NT2/D1 (cell line): ENCODE measurements around the gene ECT2L.

Experiments used
- DNase-seq: peaks from one replicate; pipeline ENCODE4 v3.0.0-alpha.2; 2011; ENCODE audit warnings: low read depth, low spot score
- H3K27me3 ChIP-seq: 2 replicates; pipeline ENCODE4 v1.6.0; 2011; ENCODE audit warnings: mild to moderate bottlenecking; ENCODE audit not compliant: insufficient read length, insufficient read depth
- H3K36me3 ChIP-seq: 2 replicates; pipeline ENCODE4 v1.6.1; 2011; ENCODE audit warnings: mild to moderate bottlenecking, low read length, mixed read lengths; ENCODE audit not compliant: insufficient read depth, insufficient read length
- H3K4me1 ChIP-seq: 2 replicates; pipeline ENCODE4 v1.5.1; 2011; ENCODE audit not compliant: insufficient read depth, insufficient read length
- H3K4me3 ChIP-seq: 2 replicates; pipeline ENCODE4 v1.5.1; 2011; ENCODE audit warnings: low read depth; ENCODE audit not compliant: insufficient read length
- H3K9ac ChIP-seq: 2 replicates; pipeline ENCODE4 v1.6.0; 2011; ENCODE audit warnings: low read depth; ENCODE audit not compliant: insufficient read length
- H3K9me3 ChIP-seq: 2 replicates; pipeline ENCODE4 v1.5.1; 2011; ENCODE audit warnings: mild to moderate bottlenecking, low read length; ENCODE audit not compliant: insufficient read depth
- SUZ12 ChIP-seq: IDR thresholded peaks from 2 replicates; pipeline ENCODE4 v1.6.1; 2011; ENCODE audit not compliant: insufficient read length, insufficient read depth; ENCODE audit errors: extremely low read depth
- YY1 ChIP-seq: IDR thresholded peaks from 2 replicates; pipeline ENCODE4 v1.6.1; 2011; ENCODE audit not compliant: insufficient read length, insufficient read depth
- ZNF274 ChIP-seq: IDR thresholded peaks from 2 replicates; pipeline ENCODE4 v1.6.1; 2011; ENCODE audit warnings: mild to moderate bottlenecking, low read depth, low read length

Gene ECT2L

DNA sequence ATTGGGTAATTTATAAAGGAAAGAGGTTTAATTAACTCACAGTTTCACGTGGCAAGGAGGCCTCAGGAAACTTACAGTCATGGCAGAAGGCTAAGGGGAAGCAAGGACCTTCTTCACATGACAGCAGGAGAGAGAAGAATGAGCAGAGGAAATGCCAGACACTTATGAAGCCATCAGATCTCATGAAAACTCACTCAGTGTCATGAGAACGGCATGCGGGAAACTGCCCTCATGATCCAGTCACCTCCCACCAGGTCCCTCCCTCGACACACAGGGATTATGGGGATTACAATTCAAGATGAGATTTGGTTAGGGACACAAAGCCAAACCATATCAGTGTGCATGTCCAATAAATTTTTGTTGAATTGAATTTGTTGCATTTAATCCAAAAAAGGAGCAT lies 52.0 kb downstream of the ECT2L start:
- no peaks in the 10 kb centered on the region for H3K4me1 ChIP-seq
- H3K9ac ChIP-seq, result no peak overlapping the region
- DNase-seq, result no peak
- TF ChIP-seq YY1 (no peak), SUZ12 (no peak), ZNF274 (no peak)
- H3K36me3 ChIP-seq, result no peaks in the 10 kb centered on the region
- no peak overlapping the region for H3K4me3 ChIP-seq
- H3K27me3 ChIP-seq, result no peaks in the 10 kb centered on the region
- H3K9me3 ChIP-seq, result no peaks in the 10 kb centered on the region

- H3K9ac ChIP-seq, result no peak overlapping the region
- DNase-seq, result no peak
- H3K4me3 ChIP-seq, result no peak overlapping the region
- no peaks in the 10 kb centered on the region for H3K9me3 ChIP-seq
- TF ChIP-seq SUZ12, result no peak
- no peak for TF ChIP-seq YY1
- TF ChIP-seq ZNF274, result no peak
- H3K4me1 ChIP-seq, result no peaks in the 10 kb centered on the region
- no peaks in the 10 kb centered on the region for H3K27me3 ChIP-seq
- no peaks in the 10 kb centered on the region for H3K36me3 ChIP-seq
These were observed 52.6 kb downstream of the ECT2L start for GRCh38 chr6:138848461-138848860.

GRCh38 chr6:138849791-138850190 lies 53.9 kb downstream of the ECT2L start:
- H3K36me3 ChIP-seq, result no peaks in the 10 kb centered on the region
- H3K4me3 ChIP-seq, result no peak overlapping the region
- H3K9me3 ChIP-seq, result no peaks in the 10 kb centered on the region
- H3K4me1 ChIP-seq, result no peaks in the 10 kb centered on the region
- no peak overlapping the region for H3K9ac ChIP-seq
- no peaks in the 10 kb centered on the region for H3K27me3 ChIP-seq
- TF ChIP-seq ZNF274 (no peak), YY1 (no peak), SUZ12 (no peak)
- DNase-seq, result no peak

DNA sequence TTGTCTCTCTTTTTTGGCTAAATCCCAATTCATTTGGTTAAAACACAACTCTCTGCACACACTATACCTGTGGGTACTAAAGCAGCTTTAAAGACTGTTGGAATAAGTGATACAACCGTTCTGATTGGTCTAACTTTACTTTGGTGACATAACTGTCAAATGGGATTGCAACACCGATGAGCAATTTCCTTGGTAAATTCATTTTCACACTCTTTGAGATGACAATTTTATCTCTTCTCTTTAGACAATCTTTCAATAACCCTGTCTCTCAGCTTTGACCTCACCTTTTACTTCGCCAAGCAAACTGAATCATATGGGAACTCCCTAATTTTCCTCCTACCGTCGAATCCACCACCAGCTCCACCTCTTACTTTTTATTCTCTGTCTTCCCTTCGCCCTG lies 60.8 kb downstream of the ECT2L start:
- no peak overlapping the region for H3K4me3 ChIP-seq
- H3K36me3 ChIP-seq, result no peaks in the 10 kb centered on the region
- no peak for TF ChIP-seq ZNF274
- no peak for TF ChIP-seq SUZ12
- no peak for TF ChIP-seq YY1
- H3K27me3 ChIP-seq, result no peaks in the 10 kb centered on the region
- H3K9me3 ChIP-seq, result peaks cover 8% of the 10 kb centered on the region; the same call in 1 of the 2 replicates
- H3K9ac ChIP-seq, result no peak overlapping the region
- DNase-seq, result no peak
- H3K4me1 ChIP-seq, result no peaks in the 10 kb centered on the region

DNA sequence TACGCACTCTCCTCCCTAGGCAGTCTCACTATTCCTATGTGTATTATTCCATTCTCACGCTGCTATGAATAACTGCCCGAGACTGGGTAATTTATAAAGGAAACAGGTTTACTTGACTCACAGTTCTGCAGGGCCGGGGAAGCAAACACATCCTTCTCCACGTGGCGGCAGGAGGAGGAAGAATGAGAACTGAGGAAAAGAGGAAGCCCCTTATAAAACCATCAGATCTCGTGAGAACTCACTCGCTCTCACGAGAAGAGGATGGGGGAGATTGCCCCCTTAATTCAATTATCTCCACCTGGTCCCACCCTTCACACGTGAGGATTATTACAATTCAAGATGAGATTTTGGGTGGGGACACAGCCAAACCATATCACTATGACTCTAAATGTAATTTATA lies 61.9 kb downstream of the ECT2L start:
- no peak for TF ChIP-seq YY1
- TF ChIP-seq SUZ12, result no peak
- no peak for TF ChIP-seq ZNF274
- no peak overlapping the region for H3K4me3 ChIP-seq
- H3K27me3 ChIP-seq, result no peaks in the 10 kb centered on the region
- H3K36me3 ChIP-seq, result no peaks in the 10 kb centered on the region
- DNase-seq, result no peak
- no peaks in the 10 kb centered on the region for H3K4me1 ChIP-seq
- no peak overlapping the region for H3K9ac ChIP-seq
- H3K9me3 ChIP-seq, result peaks cover 8% of the 10 kb centered on the region; the same call in 1 of the 2 replicates

DNA sequence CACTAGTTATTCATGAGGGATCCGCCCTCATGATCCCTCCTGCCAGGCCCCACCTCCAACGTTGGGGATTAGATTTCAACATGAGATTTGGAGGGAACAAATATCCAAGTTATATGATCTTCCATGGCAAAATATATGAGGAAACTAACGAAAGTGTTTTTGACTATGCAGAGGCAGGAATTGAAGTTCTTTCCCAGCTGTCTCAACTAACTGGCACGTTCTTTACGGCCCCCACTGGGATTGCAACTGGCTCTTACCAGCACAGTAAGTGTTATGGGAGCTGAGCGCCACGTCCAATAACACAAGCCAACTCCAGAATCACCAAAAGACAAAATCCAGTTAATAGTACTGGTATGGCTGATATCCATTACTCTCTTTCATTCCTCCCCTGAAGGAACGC lies 66.6 kb downstream of the ECT2L start:
- H3K9ac ChIP-seq, result no peak overlapping the region
- no peaks in the 10 kb centered on the region for H3K36me3 ChIP-seq
- no peaks in the 10 kb centered on the region for H3K27me3 ChIP-seq
- TF ChIP-seq ZNF274 (no peak), SUZ12 (no peak), YY1 (no peak)
- peaks cover 8% of the 10 kb centered on the region; the same call in 1 of the 2 replicates for H3K9me3 ChIP-seq
- no peaks in the 10 kb centered on the region for H3K4me1 ChIP-seq
- DNase-seq, result no peak
- no peak overlapping the region for H3K4me3 ChIP-seq

DNA sequence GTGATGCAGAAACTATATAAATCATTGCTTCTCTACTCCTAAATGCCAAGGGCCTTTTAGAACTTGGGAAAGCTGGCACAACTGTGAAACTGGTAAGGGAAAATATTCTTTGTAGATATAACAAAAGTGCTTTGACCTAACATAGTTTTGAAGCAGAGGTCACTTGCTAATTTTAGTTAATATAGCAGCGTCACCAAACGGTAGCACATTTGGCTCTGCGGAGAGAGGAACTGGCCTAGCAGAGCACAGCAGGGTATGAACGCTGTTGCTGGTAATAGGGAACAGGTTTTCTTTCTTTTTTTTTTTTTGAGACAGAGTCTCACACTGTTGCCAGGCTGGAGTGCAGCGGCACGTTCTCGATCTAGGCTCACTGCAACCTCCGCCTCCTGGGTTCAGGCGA lies 67.4 kb downstream of the ECT2L start:
- H3K9me3 ChIP-seq, result peaks cover 8% of the 10 kb centered on the region; the same call in 1 of the 2 replicates
- H3K27me3 ChIP-seq, result no peaks in the 10 kb centered on the region
- DNase-seq, result no peak
- H3K4me3 ChIP-seq, result no peak overlapping the region
- no peaks in the 10 kb centered on the region for H3K4me1 ChIP-seq
- no peaks in the 10 kb centered on the region for H3K36me3 ChIP-seq
- H3K9ac ChIP-seq, result no peak overlapping the region
- no peak for TF ChIP-seq SUZ12
- TF ChIP-seq ZNF274, result no peak
- no peak for TF ChIP-seq YY1

DNA sequence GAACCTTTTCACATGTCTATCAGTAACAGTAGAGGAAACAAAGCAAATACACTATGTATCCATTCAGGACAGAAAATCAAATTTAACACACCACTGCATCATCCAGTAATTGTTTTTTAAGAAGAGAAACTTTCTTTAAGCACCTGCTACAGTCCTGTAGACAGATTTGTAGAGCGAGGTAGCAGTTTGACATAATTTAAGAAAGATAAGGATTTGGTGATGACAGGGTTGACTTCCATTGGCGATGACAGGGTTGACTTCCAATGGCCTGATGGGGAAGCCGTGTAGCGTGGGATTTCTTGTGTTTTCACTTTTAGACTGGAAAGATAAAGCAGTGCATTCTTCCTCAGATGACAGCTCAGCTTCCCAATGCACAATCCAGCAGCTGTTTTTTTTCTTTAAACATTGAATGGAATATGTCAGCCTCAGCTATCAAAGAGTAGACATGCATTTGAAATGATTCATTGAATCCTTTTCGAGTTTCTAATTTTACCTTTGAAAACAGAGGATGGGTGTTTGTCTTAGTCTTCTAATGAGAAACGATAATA lies 68.5 kb downstream of the ECT2L start:
- H3K4me1 ChIP-seq, result no peaks in the 10 kb centered on the region
- no peak for TF ChIP-seq YY1
- no peak for TF ChIP-seq SUZ12
- TF ChIP-seq ZNF274, result no peak
- H3K9ac ChIP-seq, result no peak overlapping the region
- H3K36me3 ChIP-seq, result no peaks in the 10 kb centered on the region
- DNase-seq, result no peak
- H3K4me3 ChIP-seq, result no peak overlapping the region
- H3K9me3 ChIP-seq, result no peaks in the 10 kb centered on the region
- H3K27me3 ChIP-seq, result no peaks in the 10 kb centered on the region
